ACC112 (cell line): ENCODE data around the gene UBE2E2.
"Not testable (repeated sequence)": the region's sequence is repeated elsewhere in the genome, so short reads cannot be mapped to it uniquely, and the experiment has no call there.

ENCODE experiments used
- H2AFZ ChIP-seq: fragments of 200-600 bp; sonication (generic); one replicate; pipeline ENCODE4 v1.6.0; 2017; ENCODE audit warnings: antibody characterized with exemption, low read length; ENCODE audit not compliant: unreplicated experiment
- H3K27ac ChIP-seq: fragments of 200-600 bp; sonication (generic); 2 replicates; pipeline ENCODE4 v1.5.1; 2014; ENCODE audit warnings: low read depth, mild to moderate bottlenecking, antibody characterized with exemption, low read length, moderate library complexity
- H3K27me3 ChIP-seq: fragments of 200-600 bp; sonication (generic); 2 replicates; pipeline ENCODE4 v1.6.1; 2014; ENCODE audit warnings: mild to moderate bottlenecking, antibody characterized with exemption, low read length, moderate library complexity, mixed read lengths; ENCODE audit not compliant: insufficient read depth
- H3K36me3 ChIP-seq: fragments of 200-600 bp; sonication (generic); 2 replicates; pipeline ENCODE4 v1.6.1; 2016; ENCODE audit warnings: mild to moderate bottlenecking, antibody characterized with exemption, low read length, moderate library complexity, mixed read lengths; ENCODE audit not compliant: insufficient read depth
- H3K4me1 ChIP-seq: fragments of 200-600 bp; sonication (generic); one replicate; pipeline ENCODE4 v1.6.1; 2016; ENCODE audit warnings: low read length, mixed read lengths; ENCODE audit not compliant: insufficient read depth, unreplicated experiment, control insufficient read depth
- H3K4me3 ChIP-seq: fragments of 200-600 bp; sonication (generic); 2 replicates; pipeline ENCODE4 v1.5.1; 2014; ENCODE audit warnings: mild to moderate bottlenecking, low read depth, low read length
- H3K79me2 ChIP-seq: fragments of 200-600 bp; sonication (generic); one replicate; pipeline ENCODE4 v1.6.0; 2016; ENCODE audit warnings: low read length; ENCODE audit not compliant: control insufficient read depth, unreplicated experiment, insufficient read depth

The UBE2E2 gene

GRCh38 chr3:23169551-23169950, 33.6 kb upstream of the UBE2E2 start:
- Histone ChIP-seq H3K79me2 (no peaks in the 10 kb centered on the region), H3K4me3 (no peak overlapping the region), H3K27me3 (no peaks in the 10 kb centered on the region), H2AFZ (no peak overlapping the region), H3K36me3 (no peaks in the 10 kb centered on the region), H3K27ac (no peak overlapping the region), H3K4me1 (no peaks in the 10 kb centered on the region)

GRCh38 chr3:23170291-23170690, 32.8 kb upstream of the UBE2E2 start:
- H3K27ac ChIP-seq, result no peak overlapping the region
- no peak overlapping the region for H3K4me3 ChIP-seq
- no peak overlapping the region for H2AFZ ChIP-seq
- H3K79me2 ChIP-seq, result no peaks in the 10 kb centered on the region
- no peaks in the 10 kb centered on the region for H3K4me1 ChIP-seq
- no peaks in the 10 kb centered on the region for H3K36me3 ChIP-seq
- no peaks in the 10 kb centered on the region for H3K27me3 ChIP-seq

- H3K36me3 ChIP-seq, result no peaks in the 10 kb centered on the region
- H3K27ac ChIP-seq, result no peak overlapping the region
- H3K4me3 ChIP-seq, result no peak overlapping the region
- H2AFZ ChIP-seq, result no peak overlapping the region
- H3K27me3 ChIP-seq, result no peaks in the 10 kb centered on the region
- no peaks in the 10 kb centered on the region for H3K4me1 ChIP-seq
- no peaks in the 10 kb centered on the region for H3K79me2 ChIP-seq
Observed at GRCh38 chr3:23172059-23172458, 31.1 kb upstream of the UBE2E2 start.

- Histone ChIP-seq H3K27ac (no peak overlapping the region), H3K36me3 (no peaks in the 10 kb centered on the region), H3K4me3 (no peak overlapping the region), H3K4me1 (no peaks in the 10 kb centered on the region), H3K79me2 (no peaks in the 10 kb centered on the region), H2AFZ (no peak overlapping the region), H3K27me3 (no peaks in the 10 kb centered on the region)
Observed at GRCh38 chr3:23174426-23175039, 28.6 kb upstream of the UBE2E2 start.

GRCh38 chr3:23175341-23176083, 27.6 kb upstream of the UBE2E2 start:
- Histone ChIP-seq H3K4me1 (no peaks in the 10 kb centered on the region), H3K79me2 (no peaks in the 10 kb centered on the region), H3K27me3 (no peaks in the 10 kb centered on the region), H3K27ac (no peak overlapping the region), H2AFZ (no peak overlapping the region), H3K4me3 (no peak overlapping the region), H3K36me3 (no peaks in the 10 kb centered on the region)

GRCh38 chr3:23176839-23177238, 26.3 kb upstream of the UBE2E2 start:
- H3K4me3 ChIP-seq, H3K27me3 ChIP-seq, H3K4me1 ChIP-seq, H3K27ac ChIP-seq, H2AFZ ChIP-seq, H3K79me2 ChIP-seq, H3K36me3 ChIP-seq: not testable (repeated sequence)

- H3K79me2 ChIP-seq, result no peaks in the 10 kb centered on the region
- no peaks in the 10 kb centered on the region for H3K27me3 ChIP-seq
- no peak overlapping the region for H3K27ac ChIP-seq
- no peaks in the 10 kb centered on the region for H3K36me3 ChIP-seq
- H3K4me1 ChIP-seq, result no peaks in the 10 kb centered on the region
- H2AFZ ChIP-seq, result no peak overlapping the region
- no peak overlapping the region for H3K4me3 ChIP-seq
Observed at GRCh38 chr3:23182996-23183513, 20.1 kb upstream of the UBE2E2 start.

- Histone ChIP-seq H3K4me3 (no peak overlapping the region), H3K27me3 (no peaks in the 10 kb centered on the region), H2AFZ (no peak overlapping the region), H3K79me2 (no peaks in the 10 kb centered on the region), H3K27ac (no peak overlapping the region), H3K36me3 (no peaks in the 10 kb centered on the region), H3K4me1 (no peaks in the 10 kb centered on the region)
Observed at GRCh38 chr3:23183731-23184130, 19.4 kb upstream of the UBE2E2 start.

GRCh38 chr3:23185861-23186260, 17.3 kb upstream of the UBE2E2 start:
- no peaks in the 10 kb centered on the region for H3K27me3 ChIP-seq

GRCh38 chr3:23189187-23189586, 13.9 kb upstream of the UBE2E2 start:
- H3K36me3 ChIP-seq, result no peaks in the 10 kb centered on the region
- no peak overlapping the region for H3K27ac ChIP-seq
- no peak overlapping the region for H2AFZ ChIP-seq
- no peak overlapping the region for H3K4me3 ChIP-seq
- H3K79me2 ChIP-seq, result no peaks in the 10 kb centered on the region
- H3K4me1 ChIP-seq, result no peaks in the 10 kb centered on the region
- no peaks in the 10 kb centered on the region for H3K27me3 ChIP-seq

More at GRCh38 chr3:23185861-23186260, 17.3 kb upstream of the UBE2E2 start:
- Histone ChIP-seq H3K27ac (no peak overlapping the region), H3K79me2 (no peaks in the 10 kb centered on the region), H2AFZ (no peak overlapping the region), H3K4me1 (no peaks in the 10 kb centered on the region), H3K4me3 (no peak overlapping the region), H3K36me3 (no peaks in the 10 kb centered on the region)

- peaks cover 4% of the 10 kb centered on the region; the same call in 1 of the 2 replicates for H3K27me3 ChIP-seq
- H3K79me2 ChIP-seq, result no peaks in the 10 kb centered on the region
- H3K27ac ChIP-seq, result no peak overlapping the region
- H3K36me3 ChIP-seq, result no peaks in the 10 kb centered on the region
- no peaks in the 10 kb centered on the region for H3K4me1 ChIP-seq
- no peak overlapping the region for H3K4me3 ChIP-seq
- H2AFZ ChIP-seq, result no peak overlapping the region
Observed at GRCh38 chr3:23192816-23193215, 10.3 kb upstream of the UBE2E2 start.
